WTC11 (cell line): ENCODE data around the gene LAGE3. TPM values are rescaled to one million over a fixed set of nuclear protein-coding genes. Genes with fewer than 3 reads are reported as not detected.

Source experiments
- ATAC-seq: fragments of 200-7000 bp; cut with Tn5 transposase; 2 replicates; pipeline ENCODE4 v1.10.0; 2021; ENCODE audit warnings: mild to moderate bottlenecking, moderate library complexity
- CTCF ChIA-PET: fragments of 300-600 bp; sonication (Branson Sonifier 250); formaldehyde crosslinking; loops from one replicate; lab custom pipeline; 2021; ENCODE audit warnings: antibody characterized with exemption; lab: Charles Lee
- POLR2A ChIA-PET: fragments of 350-600 bp; sonication (Branson Sonifier 250); formaldehyde crosslinking; loops from one replicate; lab custom pipeline; 2021; ENCODE audit warnings: antibody characterized with exemption; lab: Charles Lee
- DNase-seq: peaks from one replicate; pipeline ENCODE4 v3.0.0; 2021; ENCODE audit warnings: low spot score
- H3K27ac Mint-ChIP-seq: 2 replicates; pipeline ENCODE4 v1.8.0; 2021; ENCODE audit warnings: mixed read lengths
- H3K27me3 Mint-ChIP-seq: 2 replicates; pipeline ENCODE4 v1.8.0; 2021; ENCODE audit warnings: low read depth, mild to moderate bottlenecking, moderate library complexity, mixed read lengths
- H3K36me3 Mint-ChIP-seq: 2 replicates; pipeline ENCODE4 v1.8.0; 2021; ENCODE audit warnings: mixed read lengths
- H3K4me1 Mint-ChIP-seq: 2 replicates; pipeline ENCODE4 v1.8.0; 2022; ENCODE audit warnings: mixed read lengths
- H3K4me3 Mint-ChIP-seq: 2 replicates; pipeline ENCODE4 v1.8.0; 2021; ENCODE audit warnings: mild to moderate bottlenecking, moderate library complexity, mixed read lengths
- H3K9me3 Mint-ChIP-seq: 2 replicates; pipeline ENCODE4 v1.8.0; 2021; ENCODE audit warnings: mixed read lengths
- AR ChIP-seq: fragments of 250-450 bp; sonication (Bioruptor Pico); IDR thresholded peaks from 2 replicates; pipeline ENCODE4 v1.9.0; 2021; ENCODE audit warnings: mild to moderate bottlenecking
- ARID4B ChIP-seq: sonication (generic); formaldehyde crosslinking; IDR thresholded peaks from 2 replicates; pipeline ENCODE4 v1.8.0; 2023; ENCODE audit warnings: missing genetic modification reagents, mild to moderate bottlenecking, borderline replicate concordance
- ESRRA ChIP-seq: sonication (generic); formaldehyde crosslinking; IDR thresholded peaks from 2 replicates; pipeline ENCODE4 v1.8.1; 2022; ENCODE audit warnings: mild to moderate bottlenecking, missing genetic modification reagents, borderline replicate concordance
- ETV6 ChIP-seq: sonication (generic); formaldehyde crosslinking; IDR thresholded peaks from 2 replicates; pipeline ENCODE4 v1.8.1; 2022; ENCODE audit warnings: mild to moderate bottlenecking, missing genetic modification reagents
- GRHL2 ChIP-seq: fragments of 250-450 bp; sonication (Bioruptor Pico); IDR thresholded peaks from 2 replicates; pipeline ENCODE4 v1.8.0; 2022; ENCODE audit warnings: mild to moderate bottlenecking, moderate library complexity; ENCODE audit not compliant: insufficient replicate concordance, severe bottlenecking
- GTF2I ChIP-seq: fragments of 250-450 bp; sonication (Bioruptor Pico); conservative IDR thresholded peaks from 2 replicates; pipeline ENCODE4 v1.4.0; 2021; ENCODE audit warnings: mild to moderate bottlenecking
- MAX ChIP-seq: sonication (generic); formaldehyde crosslinking; IDR thresholded peaks from 2 replicates; pipeline ENCODE4 v1.8.0; 2022; ENCODE audit warnings: mild to moderate bottlenecking, missing genetic modification reagents
- MXD4 ChIP-seq: fragments of 250-450 bp; sonication (Bioruptor Pico); IDR thresholded peaks from 2 replicates; pipeline ENCODE4 v1.8.0; 2021; ENCODE audit warnings: mild to moderate bottlenecking, moderate library complexity, borderline replicate concordance
- MYBL2 ChIP-seq: sonication (generic); formaldehyde crosslinking; IDR thresholded peaks from 2 replicates; pipeline ENCODE4 v1.8.1; 2023; ENCODE audit warnings: mild to moderate bottlenecking, moderate library complexity, missing genetic modification reagents
- PREB ChIP-seq: sonication (generic); formaldehyde crosslinking; IDR thresholded peaks from 2 replicates; pipeline ENCODE4 v1.8.1; 2022; ENCODE audit warnings: mild to moderate bottlenecking, missing genetic modification reagents, moderate library complexity, borderline replicate concordance
- PRRX2 ChIP-seq: fragments of 250-450 bp; sonication (Bioruptor Pico); IDR thresholded peaks from 2 replicates; pipeline ENCODE4 v1.8.0; 2021; ENCODE audit warnings: mild to moderate bottlenecking
- SMAD3 ChIP-seq: sonication (generic); formaldehyde crosslinking; IDR thresholded peaks from 2 replicates; pipeline ENCODE4 v1.8.0; 2022; ENCODE audit warnings: missing genetic modification reagents, mild to moderate bottlenecking, borderline replicate concordance
- SOX15 ChIP-seq: fragments of 250-450 bp; sonication (Bioruptor Pico); IDR thresholded peaks from 2 replicates; pipeline ENCODE4 v1.9.0; 2021; ENCODE audit warnings: mild to moderate bottlenecking
- TEAD1 ChIP-seq: sonication (generic); formaldehyde crosslinking; IDR thresholded peaks from 2 replicates; pipeline ENCODE4 v1.8.0; 2022; ENCODE audit warnings: mild to moderate bottlenecking, missing genetic modification reagents
- ZNF138 ChIP-seq: sonication (generic); formaldehyde crosslinking; conservative IDR thresholded peaks from 2 replicates; pipeline ENCODE4 v1.8.1; 2022; ENCODE audit warnings: mild to moderate bottlenecking, moderate library complexity, missing genetic modification reagents
- total RNA-seq: library from RNA; stranded (reverse); gene quantifications from 3 replicates; pipeline ENCODE4 v1.2.3, GENCODE V29; 2021
- TF ChIP-seq, protein P1 (sequence below): sonication (generic); formaldehyde crosslinking; IDR thresholded peaks from 2 replicates; pipeline ENCODE4 v1.8.0; 2023; ENCODE audit warnings: mild to moderate bottlenecking, missing genetic modification reagents

The LAGE3 gene
- total RNA-seq, 1 experiment from 2014 or later, result 46.1 TPM

DNA sequence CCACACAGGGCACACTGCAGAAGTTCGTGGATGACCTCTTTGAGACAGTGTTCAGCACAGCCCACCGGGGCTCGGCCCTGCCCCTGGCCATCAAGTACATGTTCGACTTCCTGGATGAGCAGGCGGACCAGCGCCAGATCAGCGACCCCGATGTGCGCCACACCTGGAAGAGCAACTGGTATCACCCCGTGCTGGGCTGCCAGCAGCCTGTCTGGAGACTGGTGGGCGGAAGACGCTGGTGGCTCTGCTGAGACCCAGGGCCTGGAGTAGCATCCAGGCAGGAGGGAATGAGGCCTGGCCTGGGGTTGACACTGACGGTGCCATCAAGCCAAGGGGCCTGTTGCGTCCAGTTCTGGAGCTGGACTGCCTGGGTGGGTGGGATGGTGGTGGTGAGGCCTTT, 8.6 kb downstream of the LAGE3 start:
- H3K4me3 Mint-ChIP-seq, result no peak overlapping the region
- POLR2A ChIA-PET, result no interaction called here
- no peaks in the 10 kb centered on the region for H3K9me3 Mint-ChIP-seq
- DNase-seq (no peak), ATAC-seq (no peak)
- no peak overlapping the region for H3K27ac Mint-ChIP-seq
- H3K36me3 Mint-ChIP-seq, result 0 out of 2 replicates have a peak, but pooled peaks cover 2% of the 10 kb centered on the region
- H3K27me3 Mint-ChIP-seq, result no peaks in the 10 kb centered on the region
- no peaks in the 10 kb centered on the region for H3K4me1 Mint-ChIP-seq
- no peak for TF ChIP-seq MAX (CRISPR knock-in tag)
- TF ChIP-seq GRHL2 (CRISPR knock-in tag), result no peak
- no peak for TF ChIP-seq ARID4B (CRISPR knock-in tag)
- TF ChIP-seq PREB (CRISPR knock-in tag), result no peak
- TF ChIP-seq ETV6 (CRISPR knock-in tag), result no peak
- TF ChIP-seq SOX15, result no peak
- no peak for TF ChIP-seq MYBL2
- TF ChIP-seq, protein P1, sequence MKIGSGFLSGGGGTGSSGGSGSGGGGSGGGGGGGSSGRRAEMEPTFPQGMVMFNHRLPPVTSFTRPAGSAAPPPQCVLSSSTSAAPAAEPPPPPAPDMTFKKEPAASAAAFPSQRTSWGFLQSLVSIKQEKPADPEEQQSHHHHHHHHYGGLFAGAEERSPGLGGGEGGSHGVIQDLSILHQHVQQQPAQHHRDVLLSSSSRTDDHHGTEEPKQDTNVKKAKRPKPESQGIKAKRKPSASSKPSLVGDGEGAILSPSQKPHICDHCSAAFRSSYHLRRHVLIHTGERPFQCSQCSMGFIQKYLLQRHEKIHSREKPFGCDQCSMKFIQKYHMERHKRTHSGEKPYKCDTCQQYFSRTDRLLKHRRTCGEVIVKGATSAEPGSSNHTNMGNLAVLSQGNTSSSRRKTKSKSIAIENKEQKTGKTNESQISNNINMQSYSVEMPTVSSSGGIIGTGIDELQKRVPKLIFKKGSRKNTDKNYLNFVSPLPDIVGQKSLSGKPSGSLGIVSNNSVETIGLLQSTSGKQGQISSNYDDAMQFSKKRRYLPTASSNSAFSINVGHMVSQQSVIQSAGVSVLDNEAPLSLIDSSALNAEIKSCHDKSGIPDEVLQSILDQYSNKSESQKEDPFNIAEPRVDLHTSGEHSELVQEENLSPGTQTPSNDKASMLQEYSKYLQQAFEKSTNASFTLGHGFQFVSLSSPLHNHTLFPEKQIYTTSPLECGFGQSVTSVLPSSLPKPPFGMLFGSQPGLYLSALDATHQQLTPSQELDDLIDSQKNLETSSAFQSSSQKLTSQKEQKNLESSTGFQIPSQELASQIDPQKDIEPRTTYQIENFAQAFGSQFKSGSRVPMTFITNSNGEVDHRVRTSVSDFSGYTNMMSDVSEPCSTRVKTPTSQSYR (CRISPR knock-in tag), result no peak
- TF ChIP-seq AR, result no peak
- TF ChIP-seq ESRRA (CRISPR knock-in tag), result no peak
- no peak for TF ChIP-seq SMAD3 (CRISPR knock-in tag)
- TF ChIP-seq, all 79 proteins: peak for 0
- CTCF ChIA-PET, result no interaction called here

DNA sequence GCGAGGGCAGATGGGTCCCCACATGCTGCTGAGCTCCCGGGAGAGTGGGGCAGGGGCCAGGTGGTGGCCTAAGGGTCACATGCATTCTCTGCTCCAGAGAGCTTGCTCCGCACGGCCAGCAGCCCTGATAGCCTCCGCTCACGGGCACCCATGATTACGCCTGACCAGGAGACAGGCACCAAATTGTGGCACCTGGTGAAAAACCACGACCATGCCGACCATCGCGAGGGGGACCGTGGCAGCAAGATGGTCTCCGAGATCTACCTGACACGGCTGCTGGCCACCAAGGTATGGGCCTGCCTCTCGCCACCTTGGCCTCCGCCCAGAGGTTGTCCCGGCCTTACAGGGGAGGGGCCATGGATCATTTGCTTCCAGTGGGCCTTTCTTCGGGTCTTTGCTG, 9.2 kb downstream of the LAGE3 start:
- ATAC-seq, result no peak
- ChIA-PET CTCF (no interaction called here), POLR2A (no interaction called here)
- no peak overlapping the region for H3K27ac Mint-ChIP-seq
- no peaks in the 10 kb centered on the region for H3K27me3 Mint-ChIP-seq
- 0 out of 2 replicates have a peak, but pooled peaks cover 2% of the 10 kb centered on the region for H3K36me3 Mint-ChIP-seq
- H3K4me1 Mint-ChIP-seq, result no peaks in the 10 kb centered on the region
- TF ChIP-seq ZNF138 (CRISPR knock-in tag) (no peak), PRRX2 (CRISPR knock-in tag) (no peak), GTF2I (CRISPR knock-in tag) (no peak), TEAD1 (CRISPR knock-in tag) (no peak), MXD4 (CRISPR knock-in tag) (no peak)
- DNase-seq, result no peak
- H3K4me3 Mint-ChIP-seq, result no peak overlapping the region
- H3K9me3 Mint-ChIP-seq, result no peaks in the 10 kb centered on the region
